A673 (cell line): ENCODE results near the gene LAD1. TPM values are rescaled to one million over a fixed set of nuclear protein-coding genes. Genes with fewer than 3 reads are reported as not detected.
A peak's percentile ranks its signal among the peaks of the same experiment; 100 is the strongest.

Experiments
- BruUV-seq: library from RNA; stranded (reverse); fragments of 400-500 nt; replicated peaks from 2 replicates; lab custom pipeline; 2021; lab: Mats Ljungman, UMichigan
- CTCF ChIA-PET: fragments of 300-600 bp; sonication (Branson Sonifier 250); formaldehyde crosslinking; loops from one replicate; lab custom pipeline; 2022; ENCODE audit warnings: antibody characterized with exemption; lab: Charles Lee
- POLR2A ChIA-PET: fragments of 300-600 bp; sonication (Branson Sonifier 250); formaldehyde crosslinking; loops from one replicate; lab custom pipeline; 2022; ENCODE audit warnings: antibody characterized with exemption; ENCODE audit not compliant: low non-redundant PET; lab: Charles Lee
- DNase-seq: peaks from one replicate; pipeline ENCODE4 v3.0.0-alpha.2; 2015; ENCODE audit warnings: low spot score
- H3K27ac ChIP-seq: fragments of 200-600 bp; sonication (generic); 2 replicates; pipeline ENCODE4 v1.5.1; 2016; ENCODE audit warnings: mixed run types, low read depth, mild to moderate bottlenecking, mixed read lengths, antibody characterized with exemption, low read length; ENCODE audit not compliant: poor library complexity, severe bottlenecking
- H3K27me3 ChIP-seq: fragments of 200-600 bp; sonication (generic); replicated peaks from 2 replicates; pipeline ENCODE4 v1.6.1; 2017; ENCODE audit warnings: mixed run types, low read depth, mild to moderate bottlenecking, mixed read lengths, antibody characterized with exemption, low read length; ENCODE audit not compliant: insufficient read depth, poor library complexity
- H3K36me3 ChIP-seq: fragments of 200-600 bp; sonication (generic); 2 replicates; pipeline ENCODE4 v1.6.1; 2016; ENCODE audit warnings: mixed run types, mild to moderate bottlenecking, mixed read lengths, antibody characterized with exemption, low read length; ENCODE audit not compliant: insufficient read depth, poor library complexity, severe bottlenecking
- H3K4me1 ChIP-seq: fragments of 200-600 bp; sonication (generic); 2 replicates; pipeline ENCODE4 v1.6.1; 2017; ENCODE audit warnings: mixed run types, mild to moderate bottlenecking, mixed read lengths, antibody characterized with exemption, low read length; ENCODE audit not compliant: insufficient read depth, poor library complexity, severe bottlenecking
- H3K4me3 ChIP-seq: fragments of 200-600 bp; sonication (generic); 2 replicates; pipeline ENCODE4 v1.5.1; 2016; ENCODE audit warnings: low read depth, mixed run types, mild to moderate bottlenecking, mixed read lengths, low read length; ENCODE audit not compliant: poor library complexity, severe bottlenecking
- H3K9me3 ChIP-seq: fragments of 200-600 bp; sonication (generic); 2 replicates; pipeline ENCODE4 v1.6.1; 2016; ENCODE audit warnings: mixed run types, low read depth, mild to moderate bottlenecking, mixed read lengths, antibody characterized with exemption, low read length; ENCODE audit not compliant: poor library complexity, severe bottlenecking
- EZH2 ChIP-seq: fragments of 200-600 bp; sonication (generic); IDR thresholded peaks from 2 replicates; pipeline ENCODE4 v1.6.1; 2017; ENCODE audit warnings: borderline replicate concordance, low read depth, mild to moderate bottlenecking, mixed read lengths, antibody characterized with exemption, low read length; ENCODE audit not compliant: poor library complexity, severe bottlenecking
- intact Hi-C: fragments of 100-400 bp; cut with micrococcal nuclease; formaldehyde crosslinking; loops from one replicate; pipeline ENCODE4 v1.10.0; 2022; ENCODE audit not compliant: unreplicated experiment
- total RNA-seq: library from RNA; stranded (reverse); gene quantifications from 2 replicates; pipeline ENCODE4 v1.2.3, GENCODE V29; 2021
- TF ChIP-seq, protein P1 (sequence below): fragments of 300-800, 200-600 bp; sonication (generic); conservative IDR thresholded peaks from 2 replicates; pipeline ENCODE4 v1.5.1; 2017; ENCODE audit warnings: low read depth, mild to moderate bottlenecking, antibody characterized with exemption, low read length, moderate library complexity, mixed read lengths

Gene LAD1
- total RNA-seq, 1 experiment from 2014 or later, result not detected

DNA sequence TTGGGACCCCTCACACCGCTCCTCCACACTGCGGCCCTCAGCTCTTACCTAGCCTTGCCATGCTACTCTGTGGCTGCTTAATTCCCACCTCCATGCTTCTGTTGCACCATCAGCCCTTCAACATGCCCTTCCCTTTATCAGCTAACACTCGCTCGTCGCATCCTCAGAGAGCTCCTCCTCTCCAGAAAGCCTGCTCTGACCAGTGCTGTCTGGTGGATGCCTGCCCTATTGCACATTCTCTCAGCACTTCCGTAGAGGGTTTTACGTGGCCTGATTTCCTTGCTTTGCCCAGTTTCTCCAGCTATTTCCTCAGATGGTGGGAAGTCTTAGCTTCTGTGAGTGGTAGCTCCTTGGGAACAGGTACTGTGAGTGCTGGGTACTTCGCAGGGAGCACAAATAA is 10.3 kb upstream of the LAD1 start:
- TF ChIP-seq, protein P1, sequence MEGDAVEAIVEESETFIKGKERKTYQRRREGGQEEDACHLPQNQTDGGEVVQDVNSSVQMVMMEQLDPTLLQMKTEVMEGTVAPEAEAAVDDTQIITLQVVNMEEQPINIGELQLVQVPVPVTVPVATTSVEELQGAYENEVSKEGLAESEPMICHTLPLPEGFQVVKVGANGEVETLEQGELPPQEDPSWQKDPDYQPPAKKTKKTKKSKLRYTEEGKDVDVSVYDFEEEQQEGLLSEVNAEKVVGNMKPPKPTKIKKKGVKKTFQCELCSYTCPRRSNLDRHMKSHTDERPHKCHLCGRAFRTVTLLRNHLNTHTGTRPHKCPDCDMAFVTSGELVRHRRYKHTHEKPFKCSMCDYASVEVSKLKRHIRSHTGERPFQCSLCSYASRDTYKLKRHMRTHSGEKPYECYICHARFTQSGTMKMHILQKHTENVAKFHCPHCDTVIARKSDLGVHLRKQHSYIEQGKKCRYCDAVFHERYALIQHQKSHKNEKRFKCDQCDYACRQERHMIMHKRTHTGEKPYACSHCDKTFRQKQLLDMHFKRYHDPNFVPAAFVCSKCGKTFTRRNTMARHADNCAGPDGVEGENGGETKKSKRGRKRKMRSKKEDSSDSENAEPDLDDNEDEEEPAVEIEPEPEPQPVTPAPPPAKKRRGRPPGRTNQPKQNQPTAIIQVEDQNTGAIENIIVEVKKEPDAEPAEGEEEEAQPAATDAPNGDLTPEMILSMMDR, result no peak
- TF ChIP-seq EZH2, result no peak
- intact Hi-C loops, result loop anchor here (5.0 kb wide), 1 partner anchor 437 kb away; no protein-coding TSS in a partner anchor
- Histone ChIP-seq H3K27ac (no peak overlapping the region), H3K4me1 (no peaks in the 10 kb centered on the region), H3K9me3 (no peaks in the 10 kb centered on the region), H3K36me3 (no peaks in the 10 kb centered on the region), H3K27me3 (no peaks in the 10 kb centered on the region), H3K4me3 (no peak overlapping the region)
- ChIA-PET CTCF (interaction anchor here (0.6 kb wide), 1 partner anchor 103 kb away, joined by 3 read pairs; no protein-coding TSS in a partner anchor), POLR2A (no interaction called here)
- no TSS peak for BruUV-seq
- no peak for DNase-seq

DNA sequence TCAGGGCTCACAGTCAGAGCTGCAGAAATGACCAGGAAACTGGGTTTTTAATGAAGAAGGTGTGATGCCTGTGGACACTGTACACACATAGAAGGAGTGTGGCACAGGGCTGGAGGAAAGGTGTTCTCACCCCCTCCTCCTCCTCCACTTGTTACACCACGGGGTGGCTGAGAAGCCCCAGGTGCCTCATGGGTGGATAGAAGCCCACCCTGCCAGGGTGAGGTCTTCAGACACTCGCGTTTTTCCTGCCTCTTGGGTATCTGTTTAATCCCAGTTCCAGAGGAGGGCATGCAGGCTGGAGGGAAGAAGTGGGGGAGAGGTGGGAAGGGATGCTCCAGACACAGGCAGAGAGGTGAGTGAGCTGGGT is 9.7 kb upstream of the LAD1 start:
- Histone ChIP-seq H3K9me3 (no peaks in the 10 kb centered on the region), H3K4me3 (no peak overlapping the region), H3K27ac (no peak overlapping the region), H3K4me1 (no peaks in the 10 kb centered on the region), H3K36me3 (no peaks in the 10 kb centered on the region), H3K27me3 (no peaks in the 10 kb centered on the region)
- TF ChIP-seq EZH2, result no peak
- TF ChIP-seq, protein P1, result no peak
- ChIA-PET CTCF (interaction anchor here (0.6 kb wide), 2 partner anchors 95 to 104 kb away, joined by 3 to 5 read pairs; no protein-coding TSS in a partner anchor), POLR2A (no interaction called here)
- no TSS peak for BruUV-seq
- intact Hi-C loops, result loop anchor here (1.0 to 5.0 kb wide), 2 partner anchors 155 to 437 kb away; no protein-coding TSS in a partner anchor
- no peak for DNase-seq

DNA sequence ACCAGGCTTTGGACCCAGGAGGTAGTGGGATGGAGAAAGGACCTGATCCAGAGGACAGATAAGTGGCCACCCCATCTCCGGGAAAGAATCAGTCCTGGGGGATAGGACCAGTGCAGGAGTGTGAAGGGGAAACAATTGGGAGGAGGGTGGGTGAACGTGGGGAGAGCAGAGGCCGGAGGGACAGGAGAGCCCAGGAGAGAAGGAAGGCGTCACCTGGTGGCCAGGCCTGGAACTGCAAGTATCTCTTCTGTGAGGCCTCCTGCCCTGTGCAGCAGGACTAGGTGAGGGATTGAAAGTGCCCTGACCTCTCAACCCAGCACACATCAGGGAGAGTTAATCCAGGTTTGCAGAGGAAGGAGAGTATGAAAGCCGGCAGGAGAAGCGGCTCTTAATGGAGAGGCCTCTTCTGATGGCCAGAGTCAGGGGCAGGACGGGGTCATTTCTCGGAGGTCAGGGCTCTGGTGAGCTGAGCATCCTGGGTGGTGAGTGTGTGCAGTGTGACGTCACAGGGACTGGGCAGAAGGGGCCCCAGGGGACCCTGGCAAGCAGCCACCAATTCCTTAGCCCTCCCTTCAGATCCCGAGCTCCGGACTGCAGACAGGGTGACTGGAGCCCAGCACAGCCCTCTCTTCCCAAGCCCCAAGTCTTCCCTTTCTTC is 9.2 kb upstream of the LAD1 start:
- Histone ChIP-seq H3K27me3 (no peaks in the 10 kb centered on the region), H3K36me3 (no peaks in the 10 kb centered on the region), H3K27ac (no peak overlapping the region), H3K9me3 (no peaks in the 10 kb centered on the region), H3K4me3 (no peak overlapping the region), H3K4me1 (no peaks in the 10 kb centered on the region)
- no peak for TF ChIP-seq EZH2
- TF ChIP-seq, protein P1, result peak; percentile 95
- BruUV-seq, result no TSS peak
- ChIA-PET POLR2A (no interaction called here), CTCF (interaction anchor here (0.6 kb wide), 1 partner anchor 96 kb away, joined by 5 read pairs; no protein-coding TSS in a partner anchor)
- DNase-seq, result peak; percentile 84
- intact Hi-C loops, result loop anchor here (1.0 to 5.0 kb wide), 2 partner anchors 154 to 436 kb away; no protein-coding TSS in a partner anchor
